Tibial nerve (tissue), 3 donors: ENCODE measurements around the gene LRRC25.

Experiments used
- EP300 ChIP-seq, 2 donors: sonication (generic); formaldehyde crosslinking; IDR thresholded peaks; one replicate each; pipeline ENCODE4 v1.6.1; 2017; ENCODE audit warnings: antibody characterized with exemption in 2 of 2, mild to moderate bottlenecking in 1 of 2
- POLR2A ChIP-seq, 2 donors: fragments of 450-650 bp; IDR thresholded peaks; one replicate each; pipeline ENCODE4 v1.6.1; 2017; ENCODE audit warnings: antibody characterized with exemption in 2 of 2, mild to moderate bottlenecking in 2 of 2, moderate library complexity in 2 of 2

DNA sequence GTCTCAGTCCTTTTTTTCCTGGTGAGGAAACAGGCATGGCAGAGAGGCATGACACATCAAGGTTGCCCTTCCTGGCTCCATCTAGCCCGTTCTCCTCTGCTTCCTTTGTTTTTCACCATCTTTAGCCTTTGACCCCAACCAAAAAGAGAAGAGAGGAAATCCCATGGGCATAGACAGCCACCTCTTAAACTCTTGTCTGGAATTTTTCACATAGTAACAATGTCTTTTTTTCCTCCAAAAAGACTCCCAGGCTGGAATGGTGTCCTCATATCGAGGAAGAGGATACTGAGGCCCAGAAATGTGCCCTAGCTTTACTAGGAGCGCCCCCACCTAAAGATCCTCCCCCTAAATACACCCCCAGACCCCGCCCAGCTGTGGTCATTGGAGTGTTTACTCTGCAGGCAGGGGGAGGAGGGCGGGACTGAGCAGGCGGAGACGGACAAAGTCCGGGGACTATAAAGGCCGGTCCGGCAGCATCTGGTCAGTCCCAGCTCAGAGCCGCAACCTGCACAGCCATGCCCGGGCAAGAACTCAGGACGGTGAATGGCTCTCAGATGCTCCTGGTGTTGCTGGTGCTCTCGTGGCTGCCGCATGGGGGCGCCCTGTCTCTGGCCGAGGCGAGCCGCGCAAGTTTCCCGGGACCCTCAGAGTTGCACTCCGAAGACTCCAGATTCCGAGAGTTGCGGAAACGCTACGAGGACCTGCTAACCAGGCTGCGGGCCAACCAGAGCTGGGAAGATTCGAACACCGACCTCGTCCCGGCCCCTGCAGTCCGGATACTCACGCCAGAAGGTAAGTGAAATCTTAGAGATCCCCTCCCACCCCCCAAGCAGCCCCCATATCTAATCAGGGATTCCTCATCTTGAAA is 11.5 kb downstream of the LRRC25 start, which contains the start of gene GDF15:
- TF ChIP-seq EP300 (IDR thresholded peaks at IDR 0.05) (peak in 1 of 2 donors; percentile 21), POLR2A (IDR thresholded peaks at IDR 0.05) (peak in 1 of 2 donors; percentile 40)
